ENCODE data around the gene COL23A1.

Gene COL23A1

DNA sequence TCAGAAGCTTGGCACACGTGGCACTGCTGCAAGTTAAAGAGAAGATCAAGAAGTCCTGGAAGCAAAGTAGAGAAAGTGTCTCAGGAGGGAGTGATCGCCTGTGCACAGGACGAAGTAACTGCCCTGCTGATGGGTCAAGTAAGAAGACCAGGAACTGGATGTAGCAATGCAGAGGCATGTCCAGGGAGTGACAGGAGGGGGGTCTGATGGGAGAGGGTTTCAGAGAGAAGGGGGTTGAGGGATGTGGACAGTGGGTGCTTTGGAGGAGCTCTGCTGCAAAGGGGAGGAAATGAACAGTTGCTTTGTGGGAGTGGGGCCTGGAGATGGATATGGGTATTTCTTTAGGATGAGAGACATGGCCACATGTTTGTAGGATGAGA, 297.4 kb downstream of the COL23A1 start:
- Histone ChIP-seq H3K9me3 (ENCODE audit: insufficient read depth, low read depth, low read length) (no peaks in the 10 kb centered on the region), H3K4me3 (ENCODE audit: low read length) (no peak overlapping the region), H3K9ac (ENCODE audit: low read depth, low read length) (no peak overlapping the region), H3K36me3 (ENCODE audit: insufficient read depth, low read depth, low read length) (no peaks in the 10 kb centered on the region), H3K27ac (ENCODE audit: low read length) (no peak overlapping the region), H3K27me3 (ENCODE audit: insufficient read depth, low read length) (no peaks in the 10 kb centered on the region), H3K4me1 (ENCODE audit: insufficient read depth, low read length) (no peaks in the 10 kb centered on the region)

DNA sequence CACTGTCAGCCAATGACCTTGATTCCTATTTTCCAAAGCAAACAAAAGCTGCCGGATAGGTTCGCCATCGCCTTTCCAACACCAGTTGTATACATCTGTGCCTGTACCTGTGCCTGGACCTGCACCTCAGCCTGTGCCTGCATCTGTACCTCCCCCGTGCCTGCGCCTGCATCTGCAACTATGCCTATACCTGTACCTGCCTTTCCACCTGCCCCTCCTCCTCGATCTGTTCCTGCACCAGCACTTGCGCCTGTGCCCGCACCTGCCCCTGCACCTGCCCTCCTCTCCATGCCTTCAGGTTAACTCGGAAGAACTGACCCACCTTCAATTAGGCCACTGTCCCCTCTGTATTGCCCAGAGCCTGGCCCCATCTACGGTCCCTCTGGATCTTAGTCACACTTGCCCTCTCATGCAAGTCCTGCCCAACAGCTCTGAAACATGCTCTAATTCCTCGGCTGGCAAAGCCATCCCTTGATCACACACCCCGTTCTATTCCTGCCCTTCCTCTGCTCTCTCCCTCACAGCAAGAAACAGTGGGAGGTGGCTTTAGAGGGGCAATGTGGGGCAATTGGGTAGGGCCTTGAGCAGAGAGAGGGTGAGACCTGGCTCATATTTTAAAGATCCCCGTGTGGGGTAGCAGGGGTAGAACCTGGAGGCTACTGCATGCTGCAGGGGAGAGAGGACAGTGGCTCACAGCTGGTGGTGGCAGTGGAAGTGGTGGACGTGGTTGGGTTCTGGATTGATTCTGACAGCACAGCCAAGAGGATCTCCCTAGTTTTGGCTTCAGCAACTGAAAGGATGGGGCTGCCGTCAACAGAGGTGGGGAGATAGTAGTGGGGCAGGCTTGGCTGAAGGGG, 298.0 kb downstream of the COL23A1 start:
- no peak overlapping the region for H3K27ac ChIP-seq (ENCODE audit: low read length)
- H3K9ac ChIP-seq (ENCODE audit: low read depth, low read length), result no peak overlapping the region
- no peaks in the 10 kb centered on the region for H3K9me3 ChIP-seq (ENCODE audit: insufficient read depth, low read depth, low read length)
- no peaks in the 10 kb centered on the region for H3K27me3 ChIP-seq (ENCODE audit: insufficient read depth, low read length)
- no peaks in the 10 kb centered on the region for H3K4me1 ChIP-seq (ENCODE audit: insufficient read depth, low read length)
- H3K36me3 ChIP-seq (ENCODE audit: insufficient read depth, low read depth, low read length), result no peaks in the 10 kb centered on the region
- no peak overlapping the region for H3K4me3 ChIP-seq (ENCODE audit: low read length)

DNA sequence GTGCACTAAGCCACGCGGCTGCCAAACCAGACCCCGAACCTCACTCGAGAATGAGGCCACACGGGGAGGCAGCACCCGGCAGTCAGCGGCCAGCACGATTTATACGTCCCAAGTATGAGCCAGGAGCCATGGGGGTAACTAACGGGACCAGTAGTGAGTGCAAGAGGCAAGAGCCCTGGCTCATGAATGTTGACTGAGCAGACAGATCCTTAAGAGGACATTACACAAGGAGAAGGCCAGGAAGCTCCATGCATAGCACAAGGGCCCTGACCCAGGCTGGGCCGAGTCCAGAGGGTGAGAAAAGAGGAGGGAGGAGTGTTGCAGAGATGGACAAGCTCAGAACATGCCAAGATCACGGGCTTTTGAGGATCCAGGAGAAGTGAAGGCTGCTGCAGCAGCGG, 299.0 kb downstream of the COL23A1 start:
- Histone ChIP-seq H3K9ac (ENCODE audit: low read depth, low read length) (no peak overlapping the region), H3K27me3 (ENCODE audit: insufficient read depth, low read length) (no peaks in the 10 kb centered on the region), H3K4me3 (ENCODE audit: low read length) (no peak overlapping the region), H3K9me3 (ENCODE audit: insufficient read depth, low read depth, low read length) (no peaks in the 10 kb centered on the region), H3K4me1 (ENCODE audit: insufficient read depth, low read length) (no peaks in the 10 kb centered on the region), H3K36me3 (ENCODE audit: insufficient read depth, low read depth, low read length) (no peaks in the 10 kb centered on the region), H3K27ac (ENCODE audit: low read length) (no peak overlapping the region)

DNA sequence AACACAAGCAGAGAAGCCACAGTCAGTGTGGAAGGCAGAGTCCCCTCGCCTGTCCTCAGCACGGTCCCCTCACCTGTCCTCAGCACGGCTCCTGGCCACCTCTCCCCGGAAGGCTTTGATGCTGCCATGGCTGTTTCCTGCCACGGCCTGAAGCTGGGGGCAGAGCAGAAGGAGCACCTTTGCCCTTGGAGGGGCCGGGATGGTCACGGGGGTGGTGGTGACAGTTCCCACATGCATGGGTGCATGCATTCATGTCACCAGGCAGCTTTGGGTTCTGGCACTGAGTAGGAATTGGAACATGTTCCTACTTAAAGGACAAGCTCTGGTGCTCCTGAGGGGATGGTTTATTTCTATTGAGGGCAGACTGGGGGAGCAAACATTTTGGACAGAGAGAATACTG, 299.8 kb downstream of the COL23A1 start:
- no peak overlapping the region for H3K9ac ChIP-seq (ENCODE audit: low read depth, low read length)
- H3K36me3 ChIP-seq (ENCODE audit: insufficient read depth, low read depth, low read length), result no peaks in the 10 kb centered on the region
- H3K27me3 ChIP-seq (ENCODE audit: insufficient read depth, low read length), result no peaks in the 10 kb centered on the region
- no peak overlapping the region for H3K27ac ChIP-seq (ENCODE audit: low read length)
- H3K4me1 ChIP-seq (ENCODE audit: insufficient read depth, low read length), result no peaks in the 10 kb centered on the region
- no peak overlapping the region for H3K4me3 ChIP-seq (ENCODE audit: low read length)
- no peaks in the 10 kb centered on the region for H3K9me3 ChIP-seq (ENCODE audit: insufficient read depth, low read depth, low read length)

DNA sequence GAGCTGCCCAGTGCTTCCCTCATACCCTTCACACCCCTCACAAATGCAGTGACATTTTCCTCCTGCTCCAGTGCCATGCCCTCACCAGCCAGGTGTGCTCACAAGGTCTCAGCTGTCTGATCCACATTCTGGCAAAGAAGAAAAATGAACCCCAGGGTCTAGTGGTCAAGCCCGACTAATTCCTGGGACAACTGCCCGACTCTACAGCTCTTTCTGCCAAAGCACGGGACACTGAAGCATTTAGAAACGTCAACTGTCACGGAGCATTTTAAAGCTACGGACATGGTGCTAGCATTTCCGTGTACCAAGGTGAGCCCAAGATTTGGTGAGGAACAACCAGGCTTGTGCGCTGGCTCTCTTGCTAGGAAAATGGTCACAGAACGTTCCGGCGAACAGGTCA, 300.8 kb downstream of the COL23A1 start:
- H3K4me3 ChIP-seq (ENCODE audit: low read length), result no peak overlapping the region
- no peaks in the 10 kb centered on the region for H3K4me1 ChIP-seq (ENCODE audit: insufficient read depth, low read length)
- H3K27ac ChIP-seq (ENCODE audit: low read length), result no peak overlapping the region
- H3K9me3 ChIP-seq (ENCODE audit: insufficient read depth, low read depth, low read length), result no peaks in the 10 kb centered on the region
- H3K9ac ChIP-seq (ENCODE audit: low read depth, low read length), result no peak overlapping the region
- no peaks in the 10 kb centered on the region for H3K36me3 ChIP-seq (ENCODE audit: insufficient read depth, low read depth, low read length)
- H3K27me3 ChIP-seq (ENCODE audit: insufficient read depth, low read length), result no peaks in the 10 kb centered on the region

DNA sequence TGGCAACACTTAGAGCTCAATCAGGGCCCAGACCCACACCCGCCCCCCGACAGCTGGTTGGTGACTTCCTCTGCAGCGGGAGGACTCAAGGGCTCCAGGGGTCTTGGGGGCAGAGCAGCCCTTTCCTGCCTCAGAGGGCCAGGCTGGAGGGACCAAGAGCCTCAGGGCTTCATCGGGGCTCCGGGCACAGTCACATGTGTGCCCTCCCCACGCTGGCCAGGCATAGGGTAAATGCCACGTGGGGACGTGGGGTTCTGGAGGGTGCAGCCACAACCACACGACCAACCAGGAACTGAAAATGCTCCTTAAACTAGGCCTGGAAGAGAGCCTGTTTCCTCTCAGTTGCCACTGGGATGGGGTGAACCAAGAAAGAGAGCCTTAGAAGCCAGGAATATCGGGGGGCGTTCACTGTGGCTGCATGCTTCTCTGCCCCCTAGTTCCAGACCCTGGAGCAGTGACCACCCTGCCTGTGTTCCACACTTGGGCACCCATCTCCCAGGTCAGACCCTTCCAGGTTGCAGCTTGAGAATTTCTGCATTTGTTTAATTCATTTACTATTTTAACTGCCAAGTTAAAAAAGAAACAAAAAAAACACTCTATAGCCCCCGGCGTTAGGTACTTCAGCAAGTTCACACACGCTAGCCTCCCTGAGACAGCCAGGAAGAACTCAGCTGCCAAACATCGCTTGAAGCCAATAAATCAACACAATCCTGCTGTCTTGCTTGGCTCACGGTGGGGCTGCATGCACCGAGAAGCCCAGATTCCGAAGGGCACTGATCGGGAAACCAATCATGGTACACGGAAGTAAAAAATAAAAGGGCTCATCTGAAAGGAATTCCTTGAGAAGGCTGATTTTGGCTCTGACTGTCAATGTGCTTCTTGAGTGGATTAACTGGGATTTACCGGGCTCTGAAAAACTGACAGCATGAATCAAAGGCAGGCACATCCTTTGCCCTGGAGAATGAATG, 301.5 kb downstream of the COL23A1 start:
- H3K9ac ChIP-seq (ENCODE audit: low read depth, low read length), result no peak overlapping the region
- no peaks in the 10 kb centered on the region for H3K4me1 ChIP-seq (ENCODE audit: insufficient read depth, low read length)
- H3K27me3 ChIP-seq (ENCODE audit: insufficient read depth, low read length), result no peaks in the 10 kb centered on the region
- 0 out of 2 replicates have a peak, but pooled peaks cover 2% of the 10 kb centered on the region for H3K9me3 ChIP-seq (ENCODE audit: insufficient read depth, low read depth, low read length)
- H3K4me3 ChIP-seq (ENCODE audit: low read length), result no peak overlapping the region
- no peaks in the 10 kb centered on the region for H3K36me3 ChIP-seq (ENCODE audit: insufficient read depth, low read depth, low read length)
- no peak overlapping the region for H3K27ac ChIP-seq (ENCODE audit: low read length)

DNA sequence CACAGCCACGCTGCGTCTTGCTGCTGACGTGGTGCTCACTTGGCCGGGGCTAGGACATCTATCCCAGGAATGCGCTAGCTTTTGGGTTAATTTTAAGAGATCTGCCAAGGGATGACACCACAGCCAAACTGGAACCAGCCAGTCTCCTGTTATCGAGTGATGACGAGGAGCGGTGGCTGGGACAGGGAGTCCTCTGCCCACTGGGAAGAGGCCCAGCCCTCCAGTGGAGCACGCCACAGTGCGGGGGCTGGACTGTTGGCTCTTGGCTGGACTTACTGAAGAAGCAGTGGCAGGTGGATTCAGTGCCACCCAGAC, 302.4 kb downstream of the COL23A1 start:
- Histone ChIP-seq H3K27me3 (ENCODE audit: insufficient read depth, low read length) (no peaks in the 10 kb centered on the region), H3K4me3 (ENCODE audit: low read length) (no peak overlapping the region), H3K4me1 (ENCODE audit: insufficient read depth, low read length) (no peaks in the 10 kb centered on the region), H3K36me3 (ENCODE audit: insufficient read depth, low read depth, low read length) (no peaks in the 10 kb centered on the region), H3K27ac (ENCODE audit: low read length) (no peak overlapping the region), H3K9me3 (ENCODE audit: insufficient read depth, low read depth, low read length) (0 out of 2 replicates have a peak, but pooled peaks cover 4% of the 10 kb centered on the region), H3K9ac (ENCODE audit: low read depth, low read length) (no peak overlapping the region)

DNA sequence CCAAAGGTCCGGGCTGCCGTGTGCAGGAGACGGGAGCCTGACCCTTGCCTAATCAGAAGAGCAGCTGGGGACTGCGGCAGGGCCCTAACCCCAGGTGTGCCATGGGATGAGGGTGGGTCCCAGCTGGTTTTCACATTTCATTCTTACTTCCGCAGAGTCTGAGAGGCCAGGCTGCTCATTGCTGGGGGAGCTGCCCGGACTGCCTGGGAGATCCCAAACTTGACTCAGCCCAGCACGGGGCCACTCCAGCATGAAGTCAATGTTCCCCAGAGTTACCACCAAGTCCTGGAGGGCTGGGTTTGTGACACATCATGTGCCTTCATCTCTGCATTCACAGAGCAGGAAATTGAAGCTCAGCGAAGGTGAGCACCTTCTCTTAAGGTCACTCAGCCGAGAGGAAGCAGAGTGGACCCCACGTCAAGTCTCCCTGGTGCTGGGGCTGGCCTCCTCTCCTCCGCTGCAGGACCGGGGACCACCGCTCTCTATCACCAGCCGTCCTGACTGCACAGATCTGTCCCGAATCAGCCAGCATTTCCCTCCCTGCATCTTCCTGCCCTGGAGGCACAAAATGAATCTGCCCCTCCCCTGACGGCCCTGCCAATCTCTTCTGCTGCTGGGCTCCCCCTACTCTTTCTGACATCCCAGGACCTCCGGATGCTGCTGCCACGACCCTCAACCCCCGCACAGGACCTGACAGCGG, 303.0 kb downstream of the COL23A1 start:
- no peak overlapping the region for H3K27ac ChIP-seq (ENCODE audit: low read length)
- no peak overlapping the region for H3K9ac ChIP-seq (ENCODE audit: low read depth, low read length)
- H3K9me3 ChIP-seq (ENCODE audit: insufficient read depth, low read depth, low read length), result 0 out of 2 replicates have a peak, but pooled peaks cover 4% of the 10 kb centered on the region
- no peak overlapping the region for H3K4me3 ChIP-seq (ENCODE audit: low read length)
- H3K4me1 ChIP-seq (ENCODE audit: insufficient read depth, low read length), result no peaks in the 10 kb centered on the region
- H3K36me3 ChIP-seq (ENCODE audit: insufficient read depth, low read depth, low read length), result no peaks in the 10 kb centered on the region
- H3K27me3 ChIP-seq (ENCODE audit: insufficient read depth, low read length), result no peaks in the 10 kb centered on the region

DNA sequence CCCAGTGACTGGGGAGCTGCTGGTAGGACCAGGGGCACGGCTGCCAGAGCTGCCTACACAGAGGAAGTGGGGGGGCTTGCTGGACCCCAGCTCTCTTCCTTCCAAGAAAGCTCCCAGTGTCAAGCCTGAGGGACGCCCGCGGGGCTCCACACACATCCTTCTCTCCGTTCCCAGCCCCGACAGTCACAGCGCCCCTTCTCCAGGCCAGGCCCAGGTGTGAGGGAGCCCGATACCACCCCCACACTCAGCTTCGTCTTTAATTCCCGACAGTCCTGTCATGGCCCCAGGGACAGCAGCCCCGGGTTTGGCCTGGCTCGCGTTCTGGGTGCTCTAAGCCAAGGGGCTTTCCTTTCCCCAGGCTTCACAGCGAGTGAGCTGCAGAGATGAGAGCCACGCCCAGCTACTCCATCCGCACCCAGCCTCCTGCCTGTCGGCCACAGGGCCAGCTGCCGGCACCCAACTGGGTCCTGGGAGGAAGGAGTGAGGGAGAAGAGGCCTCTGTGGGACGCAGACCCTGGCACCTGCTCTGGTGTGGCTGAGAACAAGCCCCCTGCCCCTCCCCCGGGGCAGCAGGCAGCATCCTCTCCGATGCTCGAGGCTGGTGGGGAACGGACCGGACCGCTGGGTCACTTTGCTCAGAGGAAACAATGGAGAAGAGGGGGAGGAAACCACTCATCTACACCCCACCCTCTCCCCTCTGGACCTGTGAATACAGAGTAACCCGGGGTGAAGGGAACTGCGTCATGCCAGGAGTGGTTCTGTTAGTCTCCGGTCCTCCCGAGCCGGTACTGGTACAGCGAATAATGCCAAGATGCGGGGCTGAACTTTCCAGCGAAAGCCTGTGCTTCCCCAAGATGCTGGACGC, 303.7 kb downstream of the COL23A1 start:
- Histone ChIP-seq H3K27ac (ENCODE audit: low read length) (no peak overlapping the region), H3K9ac (ENCODE audit: low read depth, low read length) (no peak overlapping the region), H3K27me3 (ENCODE audit: insufficient read depth, low read length) (no peaks in the 10 kb centered on the region), H3K36me3 (ENCODE audit: insufficient read depth, low read depth, low read length) (no peaks in the 10 kb centered on the region), H3K4me3 (ENCODE audit: low read length) (no peak overlapping the region), H3K4me1 (ENCODE audit: insufficient read depth, low read length) (no peaks in the 10 kb centered on the region), H3K9me3 (ENCODE audit: insufficient read depth, low read depth, low read length) (0 out of 2 replicates have a peak, but pooled peaks cover 4% of the 10 kb centered on the region)

DNA sequence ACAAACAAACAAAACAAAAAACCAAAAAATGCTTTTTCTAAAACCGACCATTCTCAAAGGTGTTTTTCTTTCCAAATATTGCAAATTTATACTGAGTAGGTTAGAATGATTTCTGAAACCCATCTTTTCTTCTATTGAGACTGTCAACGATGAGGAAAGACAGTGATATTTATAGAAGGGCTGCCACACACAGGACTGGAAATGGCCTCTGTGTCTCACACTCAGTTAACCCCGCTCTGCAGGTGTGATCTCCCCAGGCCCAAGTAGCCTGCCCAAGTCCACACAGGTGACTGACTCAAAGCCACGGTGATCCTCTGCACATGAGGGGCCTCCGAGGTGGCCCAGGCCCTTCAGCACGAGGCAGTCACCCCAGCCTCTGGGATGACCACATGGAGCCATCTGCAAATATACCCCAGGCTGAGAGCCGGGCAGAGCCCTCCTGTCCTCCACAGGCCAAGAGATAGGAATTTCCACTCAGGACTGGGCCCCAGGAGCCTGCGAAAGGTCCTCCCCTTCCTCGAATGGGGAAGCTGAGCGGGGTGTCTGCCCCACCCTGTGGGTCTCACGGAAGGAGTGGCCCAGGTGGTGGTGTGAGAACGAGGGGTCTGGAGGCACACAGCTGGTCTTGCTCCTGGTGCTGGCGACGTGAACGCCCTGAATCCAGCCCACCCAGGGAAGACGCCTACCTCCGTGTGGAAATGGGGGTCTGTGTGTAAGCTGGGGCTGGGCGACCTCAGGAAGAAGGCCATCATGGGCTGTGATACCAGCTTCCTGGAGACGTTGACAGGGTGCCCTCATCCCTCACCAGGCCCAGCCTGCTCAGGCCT, 304.6 kb downstream of the COL23A1 start:
- Histone ChIP-seq H3K4me3 (ENCODE audit: low read length) (no peak overlapping the region), H3K27ac (ENCODE audit: low read length) (no peak overlapping the region), H3K9me3 (ENCODE audit: insufficient read depth, low read depth, low read length) (0 out of 2 replicates have a peak, but pooled peaks cover 4% of the 10 kb centered on the region), H3K9ac (ENCODE audit: low read depth, low read length) (no peak overlapping the region), H3K36me3 (ENCODE audit: insufficient read depth, low read depth, low read length) (no peaks in the 10 kb centered on the region), H3K27me3 (ENCODE audit: insufficient read depth, low read length) (peaks cover 2% of the 10 kb centered on the region; the same call in 1 of the 2 replicates), H3K4me1 (ENCODE audit: insufficient read depth, low read length) (no peaks in the 10 kb centered on the region)

All from iPS-20b (cell line).